GM19023 (cell line): ENCODE data around the gene RGS9BP.
A peak's percentile ranks its signal among the peaks of the same experiment; 100 is the strongest.
"Not testable (repeated sequence)": the region's sequence is repeated elsewhere in the genome, so short reads cannot be mapped to it uniquely, and the experiment has no call there.

Source experiments
- ATAC-seq: cut with Tn5 transposase; IDR thresholded peaks from one replicate; pipeline ENCODE4 v1.9.1; 2021; ENCODE audit warnings: mild to moderate bottlenecking, moderate library complexity; ENCODE audit not compliant: unreplicated experiment

The RGS9BP gene

DNA sequence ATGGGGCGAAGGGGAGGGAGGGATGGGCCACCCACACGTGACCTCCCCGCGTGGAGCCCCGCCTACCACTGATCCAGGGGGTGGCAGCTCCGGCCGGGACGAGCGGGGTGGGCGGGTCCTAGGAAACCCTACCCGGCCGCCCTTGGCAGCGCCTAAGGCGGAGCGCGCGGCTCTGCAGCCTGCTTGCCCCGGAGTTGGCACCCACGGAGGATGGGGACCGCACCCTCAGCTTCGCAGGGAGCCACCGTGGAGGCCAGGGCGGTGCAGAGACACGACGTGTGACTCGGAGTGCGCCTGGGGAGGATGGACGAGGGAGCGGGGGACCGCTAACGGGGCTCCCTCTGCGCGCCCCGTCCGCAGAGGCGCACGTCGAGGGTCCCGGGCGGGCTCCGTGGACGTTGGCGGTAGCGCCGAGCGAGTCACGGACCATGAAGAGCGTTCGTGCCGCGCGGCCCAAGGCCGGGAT is at the start of gene RGS9BP:
TSS of gene RGS9BP (plus strand) at position 129 of the 466 bp plus-strand sequence. CDS start 416 bp downstream, outside the sequence.
- ATAC-seq: peak; percentile 29

- ATAC-seq: no peak
Observed at GRCh38 chr19:32626969-32627368, 48.7 kb upstream of the RGS9BP start.

DNA sequence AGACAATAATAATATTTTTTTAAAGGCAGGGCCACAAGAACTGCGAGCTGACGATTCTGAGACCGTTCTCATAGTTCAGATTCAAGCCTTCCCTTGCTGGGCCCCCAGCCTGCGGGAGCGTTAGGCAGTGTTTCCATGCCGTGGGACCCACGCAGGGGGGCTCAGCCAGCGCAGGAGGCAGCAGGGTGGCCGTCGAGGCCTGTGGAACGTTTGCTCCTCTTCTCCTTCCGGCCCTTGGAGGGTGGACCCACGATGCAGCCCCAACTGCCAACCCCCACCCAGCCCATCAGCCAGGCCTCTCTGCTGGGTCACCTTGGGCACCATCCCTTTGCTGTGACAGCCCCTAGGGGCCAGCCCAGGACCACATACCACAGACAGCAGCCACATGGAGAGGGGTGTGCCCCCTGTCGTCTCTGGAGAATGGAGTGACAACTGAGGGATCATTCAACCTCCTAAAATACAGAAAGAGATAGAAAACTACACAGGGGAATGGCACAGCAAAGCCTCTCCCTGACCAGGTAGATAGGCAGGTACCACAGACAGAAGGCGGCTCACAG is 47.9 kb upstream of the RGS9BP start:
- no peak for ATAC-seq

DNA sequence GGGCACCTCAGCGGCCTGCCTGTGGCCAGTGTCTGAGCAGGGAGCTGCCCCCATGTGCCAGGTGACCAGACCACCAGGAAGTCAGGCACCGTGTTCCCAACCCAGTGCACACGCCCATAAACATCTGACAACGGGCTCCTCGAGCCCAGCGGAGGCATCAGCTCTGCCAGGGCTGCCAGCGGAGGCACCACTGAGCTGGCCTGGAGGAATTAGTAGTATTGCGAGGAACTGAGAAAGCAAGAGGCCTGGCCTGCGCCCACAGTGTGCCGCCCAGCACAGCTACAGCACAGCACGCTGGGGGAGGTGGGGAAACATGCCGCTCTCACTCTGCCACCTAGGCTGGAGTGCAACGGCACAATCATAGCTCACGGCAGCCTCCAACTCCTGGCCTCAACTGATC is 45.3 kb upstream of the RGS9BP start:
- ATAC-seq: no peak

DNA sequence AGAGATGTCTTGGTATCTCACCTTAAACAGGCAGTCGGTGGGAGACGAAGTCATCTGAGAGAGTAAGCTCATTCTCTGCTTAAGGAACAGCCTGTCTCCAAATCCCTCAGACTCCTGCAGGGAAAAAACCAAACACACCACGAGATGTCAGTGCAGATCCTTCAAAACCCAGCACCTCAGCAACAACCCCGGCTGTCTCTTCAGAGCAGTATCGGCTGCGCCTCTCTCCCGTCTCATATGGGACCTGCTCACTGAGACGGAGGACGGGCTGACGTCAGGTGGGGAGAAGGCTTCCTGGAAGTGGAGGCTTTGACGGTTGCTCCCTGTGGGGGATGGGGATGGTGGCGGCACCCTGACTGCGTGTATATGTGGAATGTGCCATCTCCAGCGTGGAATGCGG is 44.3 kb upstream of the RGS9BP start:
- ATAC-seq: no peak

DNA sequence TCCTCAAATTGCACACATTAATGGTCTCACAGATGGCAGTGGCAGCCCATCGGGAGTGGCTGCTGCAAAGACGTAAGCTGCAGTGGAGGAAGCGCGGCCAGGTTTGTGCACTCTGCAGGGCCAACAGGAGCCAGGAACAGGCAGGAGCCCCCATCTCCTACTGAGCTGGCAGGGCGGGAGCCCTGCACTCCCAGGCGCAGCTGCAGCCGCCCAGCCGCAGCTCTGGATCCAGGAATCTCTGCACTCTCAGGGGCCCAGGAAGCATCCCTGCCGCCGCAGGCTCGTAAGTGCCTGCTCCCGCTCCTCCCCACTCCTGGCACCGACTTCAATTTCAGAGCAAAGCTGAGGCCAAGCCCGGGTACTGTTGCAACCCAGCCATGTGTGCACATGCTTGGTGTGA is 38.2 kb upstream of the RGS9BP start:
- ATAC-seq: no peak

GRCh38 chr19:32638625-32639024 is 37.0 kb upstream of the RGS9BP start:
- no peak for ATAC-seq

DNA sequence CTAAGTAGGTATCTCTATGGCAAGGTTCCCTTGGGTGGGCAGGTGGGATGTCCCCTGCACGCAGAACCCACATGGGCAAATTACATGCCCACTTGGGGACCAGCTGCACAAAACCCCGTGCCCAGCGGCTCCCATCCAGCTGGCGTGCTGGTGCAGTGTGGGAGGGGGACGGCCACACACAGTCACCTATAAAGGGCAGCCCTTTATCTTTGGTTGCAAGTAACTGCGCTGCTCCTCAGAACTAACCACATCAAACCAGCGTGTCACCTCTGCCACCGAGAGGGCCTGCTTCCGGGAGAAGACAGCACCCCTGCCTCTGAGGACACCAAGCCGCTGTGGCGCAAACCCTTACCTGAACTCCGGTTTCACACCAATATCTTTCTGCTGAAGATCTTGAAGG is 32.9 kb upstream of the RGS9BP start:
- ATAC-seq: no peak

GRCh38 chr19:32646556-32646955 is 29.1 kb upstream of the RGS9BP start:
- ATAC-seq: no peak

DNA sequence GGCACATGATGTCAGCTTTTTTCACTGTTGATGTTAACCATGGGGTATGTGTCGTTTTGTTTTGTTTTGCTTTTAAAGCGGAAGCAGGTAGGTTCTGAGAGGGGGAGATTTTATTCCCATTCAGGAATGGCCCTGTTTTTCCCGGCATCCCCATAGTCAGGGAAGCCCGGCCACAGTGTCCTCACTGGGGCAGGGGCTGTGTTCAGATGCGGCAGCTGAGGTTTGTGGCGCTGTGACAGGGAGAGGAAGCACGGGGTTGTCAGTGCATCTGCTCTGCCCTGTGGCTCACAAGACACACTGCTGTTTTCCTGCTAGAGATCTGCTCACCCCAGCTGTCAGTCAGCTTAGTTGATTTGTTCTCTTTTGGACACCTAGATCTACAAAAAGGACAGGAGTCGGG is 28.3 kb upstream of the RGS9BP start:
- ATAC-seq: no peak

DNA sequence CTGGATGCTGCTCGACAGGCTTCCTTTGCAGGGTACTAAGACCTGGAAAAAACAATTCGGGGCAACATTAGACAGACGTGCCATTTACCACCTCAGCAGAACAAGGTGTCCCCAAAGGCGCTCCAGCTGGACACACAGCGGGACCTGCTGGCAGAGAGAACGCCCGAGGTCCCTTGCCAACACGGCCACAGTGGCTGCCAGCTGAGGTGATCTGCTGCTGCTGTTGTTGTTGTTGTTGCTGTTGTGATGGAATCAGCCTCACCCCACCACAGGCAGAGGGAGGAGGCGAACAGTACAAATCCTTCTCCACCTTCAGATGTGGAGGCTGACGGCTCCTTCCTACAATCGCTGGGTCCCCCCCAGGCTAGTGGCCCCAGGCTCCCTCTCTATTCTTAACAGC is 25.9 kb upstream of the RGS9BP start:
- no peak for ATAC-seq

DNA sequence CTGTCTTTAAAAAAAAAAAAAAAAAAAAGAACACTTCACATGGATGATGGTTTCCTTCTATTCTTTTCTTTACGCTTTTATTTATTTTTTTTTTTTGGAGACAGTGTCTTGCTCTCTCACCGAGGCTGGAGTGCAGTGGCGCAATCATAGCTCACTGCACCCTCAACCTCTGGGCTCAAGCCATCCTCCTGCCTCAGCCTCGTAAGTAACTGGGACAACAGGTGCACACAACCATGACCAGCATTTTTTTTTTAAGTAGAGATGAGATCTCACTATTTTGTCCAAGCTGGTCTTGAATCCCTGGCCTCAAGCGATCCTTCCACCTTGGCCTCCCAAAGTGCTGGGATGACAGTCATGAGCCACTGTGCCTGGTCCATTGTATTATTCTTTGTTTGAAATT is 25.0 kb upstream of the RGS9BP start:
- no peak for ATAC-seq

DNA sequence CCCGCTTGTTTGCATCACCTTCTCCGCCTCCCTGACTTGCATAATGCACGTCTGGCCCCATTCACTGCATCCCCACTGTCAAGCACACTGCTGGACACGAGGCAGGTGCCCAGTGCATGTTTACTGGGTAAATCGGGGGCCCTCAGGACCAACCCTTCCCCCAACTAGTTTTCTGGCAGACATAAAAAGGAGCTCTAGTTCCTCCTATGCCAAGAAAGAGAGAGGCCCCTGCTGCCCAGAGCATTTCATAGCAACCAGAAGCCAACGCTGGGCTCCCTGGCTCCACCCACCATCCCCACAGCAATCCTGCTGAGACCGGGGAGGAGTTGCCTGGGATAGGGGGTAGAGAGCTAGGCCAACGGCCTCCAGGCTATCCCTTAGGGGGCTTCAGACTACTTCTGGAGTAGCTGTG is 23.9 kb upstream of the RGS9BP start:
- ATAC-seq: no peak

DNA sequence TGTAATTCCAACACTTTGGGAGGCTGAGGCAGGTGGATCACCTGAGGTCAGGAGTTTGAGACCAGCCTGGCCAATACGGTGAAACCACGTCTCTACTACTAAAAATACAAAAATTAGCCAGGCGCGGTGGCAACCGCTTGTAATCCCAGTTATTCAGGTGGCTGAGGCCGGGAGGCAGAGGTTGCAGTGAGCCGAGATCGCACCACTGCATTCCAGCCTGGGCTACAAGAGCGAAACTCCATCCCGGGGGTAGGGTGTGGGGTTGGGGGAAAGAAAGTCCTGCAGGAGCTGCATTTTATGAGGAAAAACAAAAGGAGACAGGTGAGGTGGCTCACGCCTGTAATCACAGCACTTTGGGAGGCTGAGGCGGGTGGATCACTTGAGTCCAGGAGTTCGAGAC is 23.3 kb upstream of the RGS9BP start:
- not testable (repeated sequence) for ATAC-seq

DNA sequence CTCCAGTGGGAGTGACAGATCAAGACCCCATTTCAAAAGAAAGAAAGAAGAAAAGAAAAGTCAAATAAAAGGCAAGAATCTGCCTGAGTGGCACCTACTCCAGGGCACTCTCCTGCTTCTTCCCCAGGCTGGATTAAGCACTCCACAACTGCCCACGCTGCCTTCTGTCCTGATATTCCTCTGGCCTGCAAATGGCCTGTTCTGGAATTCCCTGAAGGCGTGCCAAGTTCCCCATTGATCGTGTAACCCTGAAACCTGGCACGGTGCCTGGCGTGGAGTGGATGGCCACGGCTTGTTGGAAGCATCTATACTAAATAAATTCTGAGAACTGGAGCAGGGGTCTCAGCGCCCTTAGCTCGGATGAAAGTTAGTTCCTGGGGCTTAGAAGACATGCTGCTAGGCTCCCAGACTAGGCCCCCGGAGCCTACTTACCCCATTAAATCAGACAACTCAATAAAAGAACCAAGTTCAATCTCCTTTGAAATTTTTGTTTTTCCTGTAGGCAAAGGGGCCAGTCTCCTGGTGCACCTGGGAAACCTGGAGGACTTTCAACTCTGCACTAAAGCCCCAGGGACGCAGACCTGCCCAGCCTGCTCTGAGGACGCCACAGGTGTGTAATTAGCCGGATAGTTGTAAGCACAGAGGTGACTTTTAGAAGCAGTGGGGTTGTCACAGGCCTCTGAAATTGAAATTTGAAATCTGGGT is 22.6 kb upstream of the RGS9BP start:
- no peak for ATAC-seq

GRCh38 chr19:32653599-32653915 is 22.1 kb upstream of the RGS9BP start:
- ATAC-seq: no peak

- ATAC-seq: not testable (repeated sequence)
Observed at GRCh38 chr19:32656379-32656778, 19.3 kb upstream of the RGS9BP start.

DNA sequence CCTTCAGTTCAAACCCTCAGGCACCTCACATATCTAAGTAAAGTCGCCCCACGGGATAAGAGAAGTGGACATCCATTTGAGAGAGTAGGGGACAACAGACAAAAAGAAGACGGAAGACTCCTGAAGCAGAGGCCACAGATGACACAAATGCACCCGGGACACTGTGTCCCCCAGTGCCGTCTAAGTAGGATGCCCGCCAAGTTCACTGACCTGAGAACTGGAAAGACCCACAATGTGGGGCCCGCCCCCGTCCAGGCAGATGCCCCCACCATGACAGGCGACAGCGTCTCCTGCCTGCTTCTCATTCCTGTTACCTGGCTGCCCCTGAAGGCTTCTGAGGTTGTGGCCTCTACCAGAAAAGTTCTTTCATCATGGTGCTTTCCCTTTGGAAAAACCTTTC is 17.6 kb upstream of the RGS9BP start:
- ATAC-seq: no peak

DNA sequence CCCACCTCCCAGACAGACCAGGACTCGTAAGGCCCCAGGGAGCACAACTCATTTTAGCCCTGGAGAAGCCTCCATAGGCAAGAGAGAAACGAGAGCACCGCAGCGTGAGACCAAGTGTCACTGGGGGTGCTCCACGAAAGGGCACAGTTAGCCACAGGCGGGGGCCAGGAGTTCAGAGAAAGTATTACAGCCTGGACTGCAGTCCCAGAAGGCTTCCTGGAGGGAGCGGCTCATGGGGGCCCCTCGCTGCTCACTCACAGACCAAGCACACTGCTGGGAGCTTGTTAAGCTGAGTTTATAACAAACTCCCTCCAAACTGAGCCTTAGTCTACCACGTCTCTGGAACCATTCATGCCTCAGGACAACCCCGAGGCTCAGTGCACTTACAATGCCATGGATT is 17.1 kb upstream of the RGS9BP start:
- ATAC-seq: no peak

DNA sequence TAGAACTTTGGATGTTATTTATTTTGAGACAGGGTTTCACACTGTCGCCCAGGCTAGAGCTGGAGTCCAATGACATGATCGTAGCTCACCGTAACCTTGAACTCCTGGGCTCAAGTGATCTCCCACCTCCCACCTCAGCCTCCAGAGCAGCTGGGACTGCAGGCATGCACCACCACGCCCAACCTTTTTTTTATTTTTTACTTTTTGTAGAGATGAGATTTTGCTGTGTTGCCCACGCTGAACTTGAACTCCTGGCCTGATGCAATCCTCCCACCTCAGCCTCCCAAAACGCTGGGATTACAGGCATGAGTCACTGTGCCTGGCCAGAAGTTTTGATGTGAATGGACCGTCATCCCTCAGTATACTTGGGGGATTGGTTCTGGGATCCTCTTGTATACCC is 14.3 kb upstream of the RGS9BP start:
- no peak for ATAC-seq

DNA sequence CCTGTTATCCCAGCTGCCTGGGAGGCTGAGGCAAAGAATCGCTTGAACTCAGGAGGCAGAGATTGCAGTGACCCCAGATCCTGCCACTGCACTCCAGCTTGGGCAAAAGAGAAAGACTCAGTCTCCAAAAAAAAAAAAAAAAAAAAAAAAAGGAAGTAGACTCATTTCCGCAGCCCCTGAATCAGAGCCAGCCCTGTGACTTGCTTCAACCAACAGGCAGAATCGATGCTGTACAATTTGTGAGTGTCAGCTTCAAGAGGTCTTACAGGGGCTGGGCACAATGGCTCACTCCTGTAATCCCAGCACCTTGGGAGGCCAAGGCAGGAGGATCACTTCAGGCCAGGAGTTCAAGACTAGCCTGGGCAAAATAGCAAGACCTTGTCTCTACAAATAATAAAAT is 13.5 kb upstream of the RGS9BP start:
- no peak for ATAC-seq

GRCh38 chr19:32666084-32666483 is 9.6 kb upstream of the RGS9BP start:
- ATAC-seq: no peak

DNA sequence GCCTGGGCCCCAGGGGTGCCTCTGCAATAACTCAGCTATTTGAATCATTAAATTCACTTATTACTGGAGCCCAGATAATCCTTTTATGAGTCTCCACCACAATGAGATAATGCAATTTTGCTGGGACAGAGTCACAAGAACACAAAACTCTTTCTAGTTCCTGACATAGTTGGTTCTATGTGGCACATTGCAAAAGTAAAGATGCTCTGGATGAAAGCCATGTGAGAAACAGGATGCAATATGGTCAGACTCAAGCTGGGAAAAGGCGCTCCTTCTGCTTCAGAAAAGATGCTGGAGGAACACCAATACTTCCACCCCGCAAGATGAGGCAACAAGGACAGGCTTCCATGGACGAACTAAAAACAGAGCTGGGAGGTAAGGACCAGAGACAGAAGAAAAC is 6.3 kb upstream of the RGS9BP start:
- ATAC-seq: no peak
